Measurements from ENCODE around the gene NCMAP. TPM values are rescaled to one million over a fixed set of nuclear protein-coding genes. Genes with fewer than 3 reads are reported as not detected.

NCMAP gene
- polyA plus RNA-seq, 1 experiment = not detected

GRCh38 chr1:24535778-24536177 is 20.1 kb upstream of the NCMAP start:
- ChIA-PET POLR2A (no interaction called here), CTCF (interaction anchor here (0.9 to 2.4 kb wide), 2 partner anchors 9 to 51 kb away, joined by 5 to 10 read pairs; no protein-coding TSS in a partner anchor)
- Histone ChIP-seq H3K27ac (ENCODE audit: low read depth, low read length) (no peak overlapping the region), H3K4me3 (ENCODE audit: low read depth, low read length) (no peak overlapping the region), H3K27me3 (ENCODE audit: control insufficient read depth, insufficient read depth, low read length) (no peaks in the 10 kb centered on the region), H3K9me3 (ENCODE audit: control insufficient read depth, insufficient read depth, low read length) (no peaks in the 10 kb centered on the region; the same call in 1 of the 2 replicates)
- DNase-seq (ENCODE audit: low read depth, low spot score) = no peak
- no peak for TF ChIP-seq CTCF (IDR thresholded peaks at IDR 0.05; ENCODE audit: low read depth, low read length)

GRCh38 chr1:24536391-24536840 is 19.5 kb upstream of the NCMAP start:
- Histone ChIP-seq H3K4me3 (ENCODE audit: low read depth, low read length) (no peak overlapping the region), H3K27ac (ENCODE audit: low read depth, low read length) (no peak overlapping the region), H3K9me3 (ENCODE audit: control insufficient read depth, insufficient read depth, low read length) (no peaks in the 10 kb centered on the region; the same call in 1 of the 2 replicates), H3K27me3 (ENCODE audit: control insufficient read depth, insufficient read depth, low read length) (no peaks in the 10 kb centered on the region)
- no peak for TF ChIP-seq CTCF (IDR thresholded peaks at IDR 0.05; ENCODE audit: low read depth, low read length)
- no peak for DNase-seq (ENCODE audit: low read depth, low spot score)
- CTCF ChIA-PET = interaction anchor here (0.9 to 2.4 kb wide), 2 partner anchors 10 to 50 kb away, joined by 5 to 10 read pairs; no protein-coding TSS in a partner anchor
- POLR2A ChIA-PET = no interaction called here

- CTCF ChIA-PET = interaction anchor here (1.5 to 4.8 kb wide), 4 partner anchors 13 to 342 kb away, joined by 4 to 20 read pairs (median 6); no protein-coding TSS in a partner anchor
- Histone ChIP-seq H3K9me3 (ENCODE audit: control insufficient read depth, insufficient read depth, low read length) (no peaks in the 10 kb centered on the region), H3K27me3 (ENCODE audit: control insufficient read depth, insufficient read depth, low read length) (no peaks in the 10 kb centered on the region), H3K4me3 (ENCODE audit: low read depth, low read length) (no peak overlapping the region), H3K27ac (ENCODE audit: low read depth, low read length) (no peak overlapping the region)
- POLR2A ChIA-PET = interaction anchor here (1.0 kb wide), 1 partner anchor 47 kb away, joined by 4 read pairs; no protein-coding TSS in a partner anchor
- DNase-seq (ENCODE audit: low read depth, low spot score) = no peak
- TF ChIP-seq CTCF (IDR thresholded peaks at IDR 0.05; ENCODE audit: low read depth, low read length) = no peak
Measured at GRCh38 chr1:24540051-24540905, 15.6 kb upstream of the NCMAP start.

- peak; percentile 16 for DNase-seq (ENCODE audit: low read depth, low spot score)
- H3K27me3 ChIP-seq (ENCODE audit: control insufficient read depth, insufficient read depth, low read length) = no peaks in the 10 kb centered on the region
- peak overlapping the region; percentile 13 for H3K27ac ChIP-seq (ENCODE audit: low read depth, low read length)
- no peak for TF ChIP-seq CTCF (IDR thresholded peaks at IDR 0.05; ENCODE audit: low read depth, low read length)
- H3K9me3 ChIP-seq (ENCODE audit: control insufficient read depth, insufficient read depth, low read length) = no peaks in the 10 kb centered on the region
- no peak overlapping the region for H3K4me3 ChIP-seq (ENCODE audit: low read depth, low read length)
- ChIA-PET POLR2A (interaction anchor here (1.0 kb wide), 1 partner anchor 46 kb away, joined by 4 read pairs; no protein-coding TSS in a partner anchor), CTCF (interaction anchor here (0.8 to 4.8 kb wide), 7 partner anchors 14 to 342 kb away, joined by 3 to 20 read pairs (median 6); no protein-coding TSS in a partner anchor)
Measured at GRCh38 chr1:24540906-24541710, 14.8 kb upstream of the NCMAP start.
